K562 (cell line): ENCODE data around the gene ARHGAP31. TPM values are rescaled to one million over a fixed set of nuclear protein-coding genes. Genes with fewer than 3 reads are reported as not detected.

Experiments
- ATAC-seq: fragments of 200-7000 bp; cut with Tn5 transposase; 3 replicates; pipeline ENCODE4 v1.9.1; 2020; ENCODE audit warnings: moderate library complexity
- BruUV-seq: library from RNA; stranded (reverse); fragments of 400-500 nt; replicated peaks from 2 replicates; lab custom pipeline; 2021; lab: Mats Ljungman, UMichigan
- CTCF ChIA-PET: fragments of 300-600 bp; formaldehyde crosslinking; extraction: SDS; loops from one replicate; lab custom pipeline; 2021; ENCODE audit warnings: low intra/inter-chr PET ratio; lab: Yijun Ruan, JAX
- POLR2A ChIA-PET: fragments of 300-600, 350-650 bp; sonication (Branson Sonifier 250); formaldehyde crosslinking; extraction: SDS; loops from one replicate; lab custom pipeline; 2021; ENCODE audit warnings: antibody characterized with exemption, inconsistent platforms; lab: Yijun Ruan, JAX
- DNase-seq, 4 experiments: peaks; one replicate each; pipeline versions ENCODE4 v3.0.0 to v3.0.0-alpha.2; 2011 to 2018; ENCODE audit warnings: low spot score in 3 of 4, mixed read lengths in 3 of 4; ENCODE audit errors: extremely low read depth in 1 of 4
- FAIRE-seq: peaks from 2 replicates; lab custom pipeline; 2011; peaks lifted over from hg19 to GRCh38; lab: Jason Lieb, UNC
- H2AFZ ChIP-seq: 2 replicates; pipeline ENCODE4 v1.6.0; 2011; ENCODE audit warnings: low read depth, low read length, control low read depth, inconsistent platforms
- H3K27ac ChIP-seq: fragments of 200-600 bp; 3 replicates; pipeline ENCODE4 v1.8.0; 2011; ENCODE audit warnings: low read depth, mild to moderate bottlenecking, control low read depth, inconsistent platforms, low read length, moderate library complexity, mixed read lengths; ENCODE audit errors: extremely low read depth
- H3K27me3 ChIP-seq, 2 experiments: fragments of 300-600 bp in 1 of 2; 2 replicates in 1 of 2; 3 replicates in 1 of 2; pipeline versions ENCODE4 v1.6.0 to v1.8.0; 2011; ENCODE audit warnings: inconsistent platforms in 2 of 2, low read length in 2 of 2, mild to moderate bottlenecking in 1 of 2, mixed read lengths in 1 of 2, moderate library complexity in 1 of 2; ENCODE audit not compliant: control insufficient read depth in 2 of 2, insufficient read depth in 2 of 2
- H3K36me3 ChIP-seq: fragments of 300-600 bp; 3 replicates; pipeline ENCODE4 v1.8.0; 2011; ENCODE audit warnings: mild to moderate bottlenecking, low read length, inconsistent platforms; ENCODE audit not compliant: control insufficient read depth, insufficient read depth
- H3K4me1 ChIP-seq, 2 experiments: fragments of 200-600 bp in 1 of 2; replicated peaks in 1 of 2; 2 replicates in 1 of 2; 3 replicates in 1 of 2; pipeline versions ENCODE4 v1.5.1 to v1.8.0; 2011; ENCODE audit warnings: inconsistent platforms in 2 of 2, low read length in 2 of 2, mild to moderate bottlenecking in 1 of 2, mixed read lengths in 1 of 2, moderate library complexity in 1 of 2; ENCODE audit not compliant: control insufficient read depth in 2 of 2, insufficient read depth in 2 of 2
- H3K4me2 ChIP-seq: 2 replicates; pipeline ENCODE4 v1.6.1; 2011; ENCODE audit warnings: low read length, control low read depth, inconsistent platforms, mixed read lengths; ENCODE audit not compliant: insufficient read depth
- H3K4me3 ChIP-seq: fragments of 200-600 bp; sonication (generic), shearing (Covaris generic); 2 replicates; pipeline ENCODE4 v1.5.1; 2016; ENCODE audit warnings: control low read depth, inconsistent platforms
- H3K79me2 ChIP-seq: fragments of 200-600 bp; 3 replicates; pipeline ENCODE4 v1.8.0; 2011; ENCODE audit warnings: low read length, inconsistent platforms; ENCODE audit not compliant: control insufficient read depth, insufficient read depth
- H3K9ac ChIP-seq, 2 experiments: 2 replicates each; pipeline versions ENCODE4 v1.6.0 to v1.6.1; 2011; ENCODE audit warnings: low read depth in 2 of 2, low read length in 2 of 2, control low read depth in 1 of 2, inconsistent platforms in 1 of 2, mild to moderate bottlenecking in 1 of 2, mixed read lengths in 1 of 2; ENCODE audit not compliant: insufficient read depth in 1 of 2
- H3K9me1 ChIP-seq: one replicate; pipeline ENCODE4 v1.6.0; 2011; ENCODE audit warnings: inconsistent platforms, mild to moderate bottlenecking, low read length, moderate library complexity; ENCODE audit not compliant: control insufficient read depth, insufficient read depth
- H3K9me3 ChIP-seq: replicated peaks from 2 replicates; pipeline ENCODE4 v1.5.1; 2011; ENCODE audit warnings: low read depth, low read length, inconsistent platforms; ENCODE audit not compliant: control insufficient read depth, insufficient read depth
- H4K20me1 ChIP-seq: replicated peaks from 2 replicates; pipeline ENCODE4 v1.6.1; 2011; ENCODE audit warnings: low read length, inconsistent platforms, mixed read lengths; ENCODE audit not compliant: control insufficient read depth, insufficient read depth
- ASH1L ChIP-seq: fragments of 450-650 bp; IDR thresholded peaks from 2 replicates; pipeline ENCODE4 v1.6.1; 2018; ENCODE audit warnings: borderline replicate concordance, mild to moderate bottlenecking, low read depth; ENCODE audit not compliant: partially characterized antibody
- BRCA1 ChIP-seq, 2 experiments: fragments of 450-650 bp in 1 of 2; sonication (generic) in 1 of 2; formaldehyde crosslinking in 1 of 2; IDR thresholded peaks; 2 replicates each; pipeline versions ENCODE4 v1.5.0 to v1.6.1; 2017 to 2020; ENCODE audit warnings: mild to moderate bottlenecking in 1 of 2, missing genetic modification reagents in 1 of 2
- CBX8 ChIP-seq: fragments of 200-600 bp; sonication (generic); IDR thresholded peaks from 2 replicates; pipeline ENCODE4 v1.6.1; 2012; ENCODE audit warnings: borderline replicate concordance, mixed run types, low read depth, mild to moderate bottlenecking, moderate library complexity, mixed read lengths, low read length, control low read depth, inconsistent platforms; ENCODE audit not compliant: poor library complexity, severe bottlenecking; ENCODE audit errors: extremely low read depth
- CEBPB ChIP-seq: fragments of 450-650 bp; IDR thresholded peaks from 2 replicates; pipeline ENCODE4 v1.6.1; 2016; ENCODE audit warnings: missing genetic modification characterization, missing compliant biosample characterization
- CEBPG ChIP-seq, 3 experiments: fragments of 200-800 bp in 1 of 3; sonication (Bioruptor generic) in 1 of 3; sonication (generic) in 1 of 3; formaldehyde crosslinking in 1 of 3; IDR thresholded peaks in 2 of 3; conservative IDR thresholded peaks in 1 of 3; 2 replicates each; pipeline versions ENCODE4 v1.6.1 to v1.8.0; 2016 to 2022; ENCODE audit warnings: missing compliant biosample characterization in 2 of 3, missing genetic modification characterization in 2 of 3, mild to moderate bottlenecking in 1 of 3, missing genetic modification reagents in 1 of 3
- HCFC1 ChIP-seq: IDR thresholded peaks from 2 replicates; pipeline ENCODE4 v1.6.1; 2012; ENCODE audit warnings: low read depth, low read length, improper control_type of control experiment
- HDAC2 ChIP-seq: fragments of 450-650 bp; IDR thresholded peaks from 2 replicates; pipeline ENCODE4 v1.6.1; 2016; ENCODE audit warnings: mild to moderate bottlenecking
- HINFP ChIP-seq: fragments of 450-650 bp; conservative IDR thresholded peaks from 2 replicates; pipeline ENCODE4 v1.6.1; 2016; ENCODE audit warnings: missing genetic modification characterization, low read depth, mild to moderate bottlenecking, control low read depth, missing compliant biosample characterization
- HNRNPK ChIP-seq: fragments of 200-400 bp; formaldehyde crosslinking; IDR thresholded peaks from one replicate; pipeline ENCODE4 v1.6.1; 2018; ENCODE audit warnings: mild to moderate bottlenecking, low read depth, low read length; ENCODE audit not compliant: poor library complexity, severe bottlenecking
- MAFK ChIP-seq: IDR thresholded peaks from 2 replicates; pipeline ENCODE4 v1.6.1; 2011; ENCODE audit warnings: low read length, improper control_type of control experiment
- STAT5A ChIP-seq: IDR thresholded peaks from 2 replicates; pipeline ENCODE4 v1.6.1; 2012; ENCODE audit warnings: low read length, inconsistent platforms, borderline replicate concordance
- ZNF143 ChIP-seq: sonication (generic); formaldehyde crosslinking; IDR thresholded peaks from 2 replicates; pipeline ENCODE4 v1.9.0; 2022; ENCODE audit warnings: mild to moderate bottlenecking, missing genetic modification reagents
- ZNF740 ChIP-seq, 3 experiments: fragments of 200-800 bp in 1 of 3; sonication (Bioruptor generic) in 1 of 3; sonication (generic) in 1 of 3; formaldehyde crosslinking in 1 of 3; IDR thresholded peaks; 2 replicates each; pipeline versions ENCODE4 v1.6.1 to v1.8.0; 2016 to 2022; ENCODE audit warnings: mild to moderate bottlenecking in 2 of 3, missing compliant biosample characterization in 2 of 3, missing genetic modification characterization in 2 of 3, missing genetic modification reagents in 1 of 3
- WGBS: fragments of 100-300 bp; shearing (Covaris generic); methylation state at CpG from one replicate; pipeline ENCODE4 v1.1.6; 2016; ENCODE audit warnings: low coverage, mixed read lengths; ENCODE audit not compliant: insufficient coverage; ENCODE audit errors: missing lambda C conversion rate; 5-methylcytosine and 5-hydroxymethylcytosine counted together
- in situ Hi-C: fragments of 300-500 bp; cut with MboI; formaldehyde crosslinking; loops from 4 replicates; pipeline ENCODE4 v1.15.0; 2018; ENCODE audit warnings: inconsistent platforms, mixed read lengths
- intact Hi-C: fragments of 100-400 bp; cut with micrococcal nuclease; formaldehyde crosslinking; loops from 2 replicates; pipeline ENCODE4 v1.14.2; 2022
- polyA plus RNA-seq, 8 experiments: library from polyadenylated mRNA; depleted of rRNA in 4 of 8; stranded (reverse) in 5 of 8; unstranded in 3 of 8; fragments of >200 nt; fragmentation: Nextera tagmentation in 2 of 8; fragmentation: Illumina TruSeq in 1 of 8; extraction: Ambion mirVana in 2 of 8; extraction: Trizol in 1 of 8; gene quantifications; 2 replicates each; pipeline versions ENCODE4 v1.2.1 to v1.2.3, GENCODE V29; 2011 to 2014; ENCODE audit warnings: inconsistent platforms in 1 of 8, missing spikeins in 1 of 8
- total RNA-seq, 7 experiments: library from RNA; depleted of rRNA in 6 of 7; stranded (reverse); fragments of >200 nt in 6 of 7; fragmentation: Illumina TruSeq in 2 of 7; extraction: Trizol in 2 of 7; gene quantifications; 2 replicates each; pipeline versions ENCODE4 v1.2.1 to v1.2.3, GENCODE V29; 2011 to 2021; ENCODE audit warnings: low replicate concordance in 1 of 7
- TF ChIP-seq, protein P1 (sequence below): fragments of 450-650 bp; IDR thresholded peaks from 2 replicates; pipeline ENCODE4 v1.6.1; 2017; ENCODE audit warnings: antibody characterized with exemption
- TF ChIP-seq, protein P2 (sequence below): fragments of 450-650 bp; IDR thresholded peaks from 2 replicates; pipeline ENCODE4 v1.6.1; 2016; ENCODE audit warnings: missing biosample characterization, missing genetic modification characterization

ARHGAP31 gene
- total and polyA plus RNA-seq, 9 of the 15 experiments (the other 6 are each of a cell fraction or from before 2014, with no cell fraction given) = under 0.01 to 0.13 (median 0.06) TPM; not detected in 5

GRCh38 chr3:119382134-119382533, 88.0 kb downstream of the ARHGAP31 start:
- FAIRE-seq (no peak), ATAC-seq (no peak), DNase-seq (no peak)
- no peaks in the 10 kb centered on the region for H4K20me1 ChIP-seq
- H3K36me3 ChIP-seq = no peaks in the 10 kb centered on the region
- H3K9me1 ChIP-seq = no peaks in the 10 kb centered on the region
- H2AFZ ChIP-seq = no peak overlapping the region
- no TSS peak for BruUV-seq
- H3K27me3 ChIP-seq = no peaks in the 10 kb centered on the region; a peak in 1 of 5 replicates
- no peaks in the 10 kb centered on the region for H3K9me3 ChIP-seq
- ChIA-PET CTCF (no interaction called here), POLR2A (no interaction called here)
- no peaks in the 10 kb centered on the region for H3K79me2 ChIP-seq
- intact Hi-C loops (loop anchor here (5.0 kb wide), 2 partner anchors 105 to 300 kb away; no protein-coding TSS in a partner anchor), in situ Hi-C loops (no loop called here)
- no peaks in the 10 kb centered on the region for H3K4me1 ChIP-seq
- H3K27ac ChIP-seq = no peak overlapping the region
- H3K4me3 ChIP-seq = no peak overlapping the region
- WGBS = 13% methylated on average over 7 of the region's 7 CpGs
- no peak overlapping the region for H3K9ac ChIP-seq
- no peak overlapping the region for H3K4me2 ChIP-seq
- TF ChIP-seq HCFC1 = no peak
- TF ChIP-seq MAFK = no peak
- TF ChIP-seq BRCA1 (IDR thresholded peaks at IDR 0.05) = no peak
- no peak for TF ChIP-seq BRCA1 (CRISPR knock-in tag; IDR thresholded peaks at IDR 0.05)
- no peak for TF ChIP-seq HDAC2
- no peak for TF ChIP-seq HINFP
- TF ChIP-seq STAT5A = no peak
- TF ChIP-seq ZNF740 (CRISPR knock-in tag; IDR thresholded peaks at IDR 0.05) = no peak
- no peak for TF ChIP-seq ZNF740 (tag; IDR thresholded peaks at IDR 0.05)
- no peak for TF ChIP-seq CEBPB
- TF ChIP-seq CEBPG (CRISPR knock-in tag; IDR thresholded peaks at IDR 0.05) = no peak
- TF ChIP-seq CEBPG (tag; conservative IDR thresholded peaks at IDR 0.05 in 1 of 2, IDR thresholded peaks at IDR 0.05 in 1 of 2) = no peak
- TF ChIP-seq CBX8 = no peak
- TF ChIP-seq ASH1L = no peak
- no peak for TF ChIP-seq ZNF143 (CRISPR knock-in tag)
- TF ChIP-seq, protein P1, sequence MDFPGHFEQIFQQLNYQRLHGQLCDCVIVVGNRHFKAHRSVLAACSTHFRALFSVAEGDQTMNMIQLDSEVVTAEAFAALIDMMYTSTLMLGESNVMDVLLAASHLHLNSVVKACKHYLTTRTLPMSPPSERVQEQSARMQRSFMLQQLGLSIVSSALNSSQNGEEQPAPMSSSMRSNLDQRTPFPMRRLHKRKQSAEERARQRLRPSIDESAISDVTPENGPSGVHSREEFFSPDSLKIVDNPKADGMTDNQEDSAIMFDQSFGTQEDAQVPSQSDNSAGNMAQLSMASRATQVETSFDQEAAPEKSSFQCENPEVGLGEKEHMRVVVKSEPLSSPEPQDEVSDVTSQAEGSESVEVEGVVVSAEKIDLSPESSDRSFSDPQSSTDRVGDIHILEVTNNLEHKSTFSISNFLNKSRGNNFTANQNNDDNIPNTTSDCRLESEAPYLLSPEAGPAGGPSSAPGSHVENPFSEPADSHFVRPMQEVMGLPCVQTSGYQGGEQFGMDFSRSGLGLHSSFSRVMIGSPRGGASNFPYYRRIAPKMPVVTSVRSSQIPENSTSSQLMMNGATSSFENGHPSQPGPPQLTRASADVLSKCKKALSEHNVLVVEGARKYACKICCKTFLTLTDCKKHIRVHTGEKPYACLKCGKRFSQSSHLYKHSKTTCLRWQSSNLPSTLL = no peak
- no peak for TF ChIP-seq HNRNPK
- TF ChIP-seq, protein P2, sequence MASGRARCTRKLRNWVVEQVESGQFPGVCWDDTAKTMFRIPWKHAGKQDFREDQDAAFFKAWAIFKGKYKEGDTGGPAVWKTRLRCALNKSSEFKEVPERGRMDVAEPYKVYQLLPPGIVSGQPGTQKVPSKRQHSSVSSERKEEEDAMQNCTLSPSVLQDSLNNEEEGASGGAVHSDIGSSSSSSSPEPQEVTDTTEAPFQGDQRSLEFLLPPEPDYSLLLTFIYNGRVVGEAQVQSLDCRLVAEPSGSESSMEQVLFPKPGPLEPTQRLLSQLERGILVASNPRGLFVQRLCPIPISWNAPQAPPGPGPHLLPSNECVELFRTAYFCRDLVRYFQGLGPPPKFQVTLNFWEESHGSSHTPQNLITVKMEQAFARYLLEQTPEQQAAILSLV = no peak
